GM19372 (cell line): ENCODE data around the gene METTL21C.

ENCODE experiments used
- ATAC-seq: cut with Tn5 transposase; IDR thresholded peaks from one replicate; pipeline ENCODE4 v1.9.1; 2021; ENCODE audit warnings: mild to moderate bottlenecking, low read depth, moderate library complexity; ENCODE audit not compliant: unreplicated experiment

METTL21C gene

DNA sequence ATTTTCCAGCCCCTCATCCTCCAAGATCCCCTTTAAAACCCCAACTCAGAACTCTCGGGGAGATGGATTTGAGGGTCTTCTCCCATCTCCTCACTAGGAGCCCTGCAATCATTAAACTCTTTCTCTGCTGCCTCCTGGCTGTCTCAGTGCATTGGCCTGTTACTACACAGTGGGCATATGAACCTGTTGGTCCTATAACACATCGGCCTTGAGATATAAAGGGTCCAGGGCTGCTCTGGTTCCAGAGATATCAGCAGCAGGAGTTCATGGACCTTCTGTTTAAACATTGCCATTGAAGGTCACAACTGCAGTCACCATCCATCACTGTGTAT lies 3.8 kb upstream of the METTL21C start:
- no peak for ATAC-seq

DNA sequence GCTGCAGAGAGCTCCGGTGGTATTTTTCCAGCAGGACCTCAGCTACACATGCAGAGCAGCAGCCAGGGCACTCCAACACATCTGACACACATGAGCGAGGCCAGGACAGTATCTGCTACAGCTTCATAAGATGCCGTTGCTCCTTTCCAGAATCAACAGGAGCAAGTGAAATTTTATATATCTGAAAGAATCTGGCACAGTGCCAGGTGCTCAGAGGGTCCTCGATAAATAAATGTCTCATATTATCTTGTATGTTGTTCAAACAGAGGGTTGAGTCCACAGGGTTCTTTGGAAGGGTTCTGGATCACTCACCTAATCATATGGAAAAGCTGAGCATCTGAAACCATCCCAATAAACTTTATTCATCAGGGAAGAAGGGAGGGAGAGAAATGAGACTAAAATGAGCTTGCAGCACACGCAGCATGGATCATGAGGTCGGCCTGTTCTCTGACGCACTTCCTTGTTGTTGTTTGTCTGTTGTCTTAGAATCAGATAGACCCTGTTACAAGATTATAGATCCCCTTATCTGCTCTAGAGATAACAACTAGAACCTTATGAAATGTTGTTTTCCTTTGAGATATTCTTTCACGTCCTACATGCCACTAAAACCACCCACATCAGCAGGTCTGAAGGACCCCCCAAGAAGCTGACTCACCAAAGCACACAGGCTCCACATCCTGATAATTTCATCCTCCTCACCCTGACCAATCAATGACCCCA lies 3.2 kb upstream of the METTL21C start:
- ATAC-seq: no peak

DNA sequence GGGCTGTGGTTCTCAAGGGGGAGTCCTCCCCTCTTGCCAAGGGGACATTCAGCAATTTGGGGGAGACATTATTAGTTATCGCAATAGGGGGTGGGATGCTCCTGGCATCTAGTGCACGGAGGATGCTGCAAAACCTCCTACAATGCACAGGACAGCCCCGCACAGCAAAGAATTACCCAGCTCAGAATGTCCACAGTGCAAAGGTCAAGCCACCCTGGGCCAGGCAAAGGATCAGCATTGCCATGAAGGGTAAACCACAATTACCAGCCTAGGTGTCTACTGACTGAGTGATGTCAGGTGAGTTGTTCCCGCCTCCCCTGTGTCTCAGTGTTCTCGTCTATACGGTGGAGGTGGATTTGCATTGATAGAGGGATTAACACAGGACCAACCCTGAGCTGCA lies 2.4 kb upstream of the METTL21C start:
- no peak for ATAC-seq

DNA sequence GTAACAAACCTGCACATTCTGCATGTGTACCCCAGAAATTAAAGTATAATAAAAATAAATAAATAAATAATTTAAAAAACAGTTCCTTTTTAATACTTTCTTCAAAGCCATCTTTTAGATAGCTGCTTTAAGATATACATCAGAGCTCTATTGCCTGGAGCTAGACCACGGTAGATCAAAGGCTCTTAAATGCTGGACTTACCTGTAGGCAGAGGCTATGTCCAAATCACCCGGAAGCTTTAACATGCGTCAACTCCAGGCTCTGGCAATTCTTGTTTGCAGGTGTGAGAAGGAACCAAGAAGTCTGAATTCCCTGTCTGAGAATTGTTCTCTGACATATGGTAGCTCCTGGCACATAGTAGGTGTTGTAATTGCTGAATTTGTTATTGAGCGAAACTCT lies 1.6 kb upstream of the METTL21C start:
- ATAC-seq: no peak

DNA sequence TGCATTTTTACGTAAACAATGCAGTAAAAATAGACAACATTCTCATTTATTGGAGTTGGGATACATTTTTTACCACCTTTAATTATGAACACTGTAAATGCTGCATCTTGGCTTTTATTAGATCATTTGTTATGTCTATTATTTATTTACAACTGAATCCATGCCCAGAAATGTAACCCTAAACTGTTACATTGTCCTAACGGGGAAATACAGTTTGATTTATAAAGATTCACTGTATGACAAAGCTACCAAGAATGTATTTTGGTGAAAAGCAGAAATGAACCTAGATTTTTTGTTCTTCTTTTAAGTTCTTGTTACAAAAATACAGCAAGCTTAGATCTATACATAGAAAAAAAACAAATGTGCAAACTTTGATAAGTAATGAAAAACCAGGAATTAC lies 1.1 kb downstream of the METTL21C start:
- no peak for ATAC-seq

DNA sequence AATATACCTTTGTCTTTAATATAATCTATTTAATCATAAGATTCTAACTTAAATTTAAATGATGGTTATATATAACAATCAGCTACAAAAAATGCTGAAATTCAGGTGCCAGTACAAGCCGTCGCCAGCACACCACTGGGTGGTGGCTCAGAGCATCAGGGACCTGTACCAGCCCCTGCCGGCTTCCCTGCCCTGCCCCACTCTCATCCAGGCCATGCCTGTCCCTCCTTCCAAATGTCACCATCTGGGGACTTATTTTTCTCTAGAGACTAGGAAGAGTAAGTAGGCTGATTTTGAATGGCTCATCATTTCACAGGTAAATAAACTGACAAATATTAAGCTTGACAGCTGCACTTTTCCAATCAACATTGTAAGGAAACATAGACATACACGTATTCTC lies 1.6 kb downstream of the METTL21C start:
- ATAC-seq: no peak

DNA sequence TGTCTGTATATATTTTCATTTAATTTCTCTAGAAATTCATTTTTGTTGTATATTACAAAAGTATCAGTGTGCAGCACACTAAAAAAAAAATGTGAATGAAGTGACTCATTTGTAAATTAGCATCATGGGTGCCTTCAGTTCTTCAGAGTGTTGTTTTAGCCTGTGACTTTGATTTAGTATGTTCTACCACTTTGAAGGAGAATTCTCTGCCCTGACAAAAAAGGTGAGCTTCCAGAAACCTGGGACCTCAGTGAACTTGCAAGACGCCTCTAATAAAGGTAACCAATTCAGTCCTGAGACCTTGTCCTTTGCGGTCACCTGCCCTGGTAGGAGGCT lies 2.4 kb downstream of the METTL21C start:
- no peak for ATAC-seq

DNA sequence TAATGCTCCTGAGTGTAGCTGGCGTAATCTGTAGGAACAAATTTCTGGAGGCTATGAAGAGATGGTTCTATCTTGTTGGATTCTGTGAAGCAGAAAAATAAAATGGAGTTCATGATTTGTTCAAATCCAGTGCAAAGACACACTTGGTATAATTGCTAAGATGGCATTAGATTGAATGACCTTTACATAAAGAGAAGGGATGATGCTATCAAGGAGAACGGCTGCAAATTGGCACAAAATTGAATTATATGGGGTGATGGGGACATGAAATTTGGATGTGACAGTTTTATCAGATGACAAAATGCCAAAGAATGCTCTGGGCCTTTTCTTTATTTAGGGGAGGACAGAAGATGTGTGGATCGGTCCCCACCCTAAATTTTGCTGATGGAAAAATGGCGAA lies 4.0 kb downstream of the METTL21C start:
- ATAC-seq: no peak

DNA sequence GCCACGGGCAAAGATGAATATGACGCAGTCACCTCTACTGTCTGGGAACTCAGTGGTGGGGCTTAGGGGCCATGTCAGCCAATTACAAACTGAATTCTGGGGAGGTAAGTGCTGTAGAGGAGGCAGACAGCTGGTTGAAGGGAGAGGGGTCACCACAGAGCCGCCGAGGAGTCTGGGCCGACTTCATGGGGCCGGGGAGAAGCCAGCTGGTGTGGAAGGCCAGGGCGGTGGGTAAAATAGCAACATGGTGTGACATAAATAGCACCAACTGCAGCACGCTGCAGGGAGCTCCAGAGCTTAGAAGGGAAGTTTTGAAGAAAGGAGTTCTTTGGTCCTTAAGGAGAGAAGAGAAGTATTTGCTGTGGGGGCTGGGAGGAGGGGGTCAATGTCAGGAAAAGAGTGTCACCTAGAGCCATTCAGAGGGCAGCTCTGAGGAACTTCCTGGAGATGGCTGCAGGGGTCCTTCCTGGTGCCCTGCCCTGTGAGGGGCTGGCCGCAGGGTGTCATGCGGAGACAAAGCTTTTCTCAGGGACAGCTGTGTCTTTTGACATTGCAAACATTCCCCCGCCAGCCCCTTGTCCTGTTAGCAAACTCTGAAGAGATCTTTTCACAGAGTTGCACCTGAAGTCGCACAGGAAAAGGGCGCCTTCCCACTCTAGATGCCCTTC lies 6.4 kb downstream of the METTL21C start:
- no peak for ATAC-seq

DNA sequence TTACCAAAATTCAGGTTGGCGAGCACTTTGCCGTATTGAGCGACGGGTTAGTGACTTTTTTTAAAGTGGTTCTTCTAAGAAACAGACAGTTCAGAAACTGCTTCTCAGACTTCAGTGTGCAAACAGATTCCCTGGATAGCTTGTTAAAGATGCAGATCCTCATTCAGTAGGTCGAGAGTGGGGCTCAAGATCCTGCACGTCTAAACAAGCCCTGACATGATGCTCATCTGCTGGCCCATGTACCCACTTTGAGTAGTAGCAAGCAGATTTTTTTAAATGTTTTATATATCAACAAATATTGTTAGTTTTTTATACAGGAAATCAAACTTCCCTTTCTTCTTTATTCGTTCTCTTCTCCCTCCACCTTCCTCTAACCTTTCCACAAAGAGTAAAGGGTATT lies 7.3 kb downstream of the METTL21C start:
- no peak for ATAC-seq

DNA sequence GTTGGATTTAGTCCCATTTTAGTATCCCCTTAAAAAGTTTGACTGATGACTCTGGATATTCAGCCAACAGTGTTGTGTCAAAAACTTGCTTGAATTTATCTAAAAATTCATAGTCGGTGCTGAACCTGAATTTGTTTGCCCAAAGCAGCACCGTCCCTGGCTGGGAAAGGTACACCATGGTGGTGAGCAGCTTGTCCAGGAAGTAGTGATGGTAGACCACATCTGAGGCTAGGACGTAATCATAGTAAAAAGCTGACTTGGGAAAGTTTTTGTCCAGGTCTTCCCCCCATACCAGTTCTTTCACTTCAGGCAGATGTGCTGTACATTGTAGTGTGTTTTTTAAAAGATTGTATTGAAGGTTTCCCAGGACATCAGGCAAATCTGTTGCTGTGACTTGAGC lies 8.8 kb downstream of the METTL21C start:
- ATAC-seq: no peak

DNA sequence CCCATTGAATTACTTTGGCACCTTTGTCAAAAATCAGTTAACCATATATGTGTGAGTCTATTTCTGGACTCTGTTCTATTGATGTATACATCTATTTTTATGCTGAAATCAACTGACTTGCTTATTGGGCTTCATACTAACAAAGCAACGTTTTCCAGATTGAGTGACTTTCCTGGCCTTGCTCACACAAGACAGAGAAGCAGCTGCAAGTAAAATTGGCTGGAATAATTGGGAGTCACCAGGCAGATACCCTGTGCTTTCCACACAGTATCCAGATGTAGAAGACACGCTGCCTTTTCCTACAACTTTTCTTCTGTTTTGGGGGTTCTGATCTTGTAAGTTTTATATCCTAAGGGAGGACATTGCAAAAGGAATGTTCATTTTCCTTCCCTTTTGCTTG lies 11.2 kb downstream of the METTL21C start:
- ATAC-seq: no peak

DNA sequence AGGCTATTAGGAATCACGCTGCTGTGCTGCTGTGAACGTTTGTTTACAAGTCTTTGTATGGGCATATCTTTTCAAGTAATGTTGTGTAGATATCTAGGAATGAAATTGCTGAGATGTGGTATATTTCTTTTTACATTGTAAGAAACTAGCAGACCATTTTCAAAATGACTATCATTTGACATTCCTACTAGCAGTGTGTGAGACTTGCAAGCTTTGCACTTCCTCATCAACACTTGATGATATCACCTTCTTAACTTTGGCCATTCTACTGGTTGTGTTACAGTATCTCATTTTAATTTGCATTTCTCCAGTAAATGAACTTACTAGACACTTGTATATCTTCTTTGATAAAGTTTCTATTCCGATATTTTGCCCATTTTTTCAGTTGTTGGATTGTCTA lies 12.1 kb downstream of the METTL21C start:
- no peak for ATAC-seq

DNA sequence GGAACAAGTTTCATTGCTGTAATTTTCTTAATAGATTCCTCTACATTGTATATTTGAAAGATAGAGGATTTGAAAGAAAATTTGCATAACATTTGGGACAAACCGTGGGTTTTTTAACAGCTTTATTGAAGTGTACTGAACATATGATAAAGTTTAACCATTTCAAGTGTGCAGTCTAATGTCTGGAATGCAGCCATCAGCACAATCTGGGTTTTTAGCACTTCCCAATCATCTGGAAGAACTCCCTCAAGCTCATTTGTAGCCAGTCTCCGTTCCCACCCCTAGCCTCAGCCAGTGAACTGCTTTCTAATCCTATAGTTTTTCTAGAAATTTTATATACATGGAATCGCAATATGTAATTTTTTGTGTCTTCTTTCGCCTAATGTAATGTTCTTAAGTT lies 12.6 kb downstream of the METTL21C start:
- ATAC-seq: no peak

DNA sequence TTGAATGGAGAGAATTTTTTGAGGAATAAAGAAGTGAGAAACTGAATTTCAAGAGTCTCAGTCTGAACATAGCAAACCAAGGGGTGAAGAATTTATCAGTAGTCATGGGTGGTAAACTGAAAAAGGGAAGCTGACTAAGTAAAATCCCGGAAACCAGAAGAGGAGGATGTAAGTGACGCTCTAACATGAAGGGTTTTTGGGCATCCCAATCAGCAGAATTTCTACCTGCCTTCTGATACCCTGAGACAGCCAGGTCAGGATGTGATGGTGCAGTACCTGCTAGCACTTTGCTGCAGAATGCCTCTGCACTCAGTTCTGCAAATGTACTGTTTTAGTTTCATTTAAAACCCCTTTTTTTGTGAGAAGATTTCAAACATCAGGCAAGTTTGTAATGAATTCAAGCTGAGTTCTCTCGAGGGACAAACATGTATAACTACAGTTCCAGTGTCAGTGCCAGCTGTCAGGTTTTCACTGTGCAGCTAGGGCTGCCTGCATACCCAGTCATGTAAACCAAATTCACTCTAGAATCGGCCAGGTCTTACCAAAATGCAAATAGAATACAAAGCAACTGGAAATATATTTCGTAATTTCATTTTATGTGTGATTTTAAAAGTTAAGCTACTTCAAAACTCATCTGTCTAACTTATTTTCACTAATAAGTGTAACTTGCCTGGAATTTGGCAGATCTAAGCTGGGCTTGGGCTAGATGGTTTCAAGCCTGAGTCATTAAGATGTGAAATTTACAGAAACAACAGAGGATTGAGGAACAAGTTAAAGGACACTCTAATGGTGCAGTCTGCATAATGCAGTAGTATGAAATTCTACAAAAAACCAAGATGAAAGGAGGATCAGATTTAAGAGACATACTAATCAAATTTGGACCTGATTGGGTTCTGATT lies 13.8 kb downstream of the METTL21C start:
- no peak for ATAC-seq

DNA sequence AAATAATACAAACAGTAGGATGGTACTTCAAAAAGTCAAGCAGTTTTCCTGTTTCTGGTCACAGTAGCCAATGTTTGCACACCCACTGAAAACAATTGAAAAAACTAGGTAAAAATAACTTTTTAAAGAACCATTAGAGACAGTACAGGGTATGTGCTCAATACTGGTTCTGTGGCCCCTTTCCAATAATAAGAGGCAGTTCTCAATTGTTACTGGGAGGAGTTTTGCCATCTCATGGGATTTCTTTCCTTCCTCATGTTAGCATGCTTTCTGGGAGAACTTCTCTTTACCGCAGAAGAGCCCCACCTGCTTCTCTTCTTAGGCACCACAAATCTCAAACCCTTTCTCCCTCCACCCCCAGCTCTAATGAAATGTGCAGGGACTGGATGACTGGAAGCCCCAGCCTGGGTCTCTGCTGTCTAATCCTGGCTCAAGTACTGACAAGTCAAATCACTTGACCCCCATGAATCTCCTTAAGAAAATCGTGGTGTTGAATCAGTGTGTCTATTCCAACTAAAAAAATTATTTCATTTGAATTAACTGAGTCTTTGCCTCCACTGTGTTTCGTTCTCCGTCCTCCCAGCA lies 14.6 kb downstream of the METTL21C start:
- no peak for ATAC-seq

DNA sequence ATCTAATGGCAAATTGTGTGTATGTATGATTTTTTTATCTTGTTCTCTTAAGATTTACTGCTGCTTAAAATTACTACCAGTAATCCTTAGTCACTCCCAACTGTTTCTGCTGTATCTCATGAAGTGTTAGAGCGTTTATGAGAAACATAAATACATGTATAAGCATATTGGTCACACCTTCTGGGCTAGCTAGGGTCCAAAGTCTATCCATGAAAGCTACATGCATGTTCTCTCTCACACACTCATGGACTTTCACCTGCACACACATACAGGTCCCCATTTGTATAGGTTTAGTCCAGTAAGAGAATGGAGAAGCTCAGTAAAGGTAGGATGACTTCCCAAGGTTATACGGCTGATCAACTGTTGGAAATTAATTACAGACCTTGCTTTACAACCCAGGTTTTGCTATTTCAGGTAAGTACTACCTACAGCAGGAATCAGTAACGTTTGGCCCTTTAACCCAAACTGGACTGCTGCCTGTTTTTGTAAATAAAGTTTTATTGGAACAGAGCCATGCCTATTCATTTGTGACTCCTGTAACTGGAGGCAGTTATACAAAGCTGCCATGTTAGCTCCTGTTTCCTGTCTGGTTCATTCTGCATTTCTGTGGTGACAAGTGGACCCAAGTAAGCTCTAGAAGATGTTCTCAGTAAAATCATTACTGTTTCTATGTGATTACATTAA lies 15.3 kb downstream of the METTL21C start:
- ATAC-seq: no peak

DNA sequence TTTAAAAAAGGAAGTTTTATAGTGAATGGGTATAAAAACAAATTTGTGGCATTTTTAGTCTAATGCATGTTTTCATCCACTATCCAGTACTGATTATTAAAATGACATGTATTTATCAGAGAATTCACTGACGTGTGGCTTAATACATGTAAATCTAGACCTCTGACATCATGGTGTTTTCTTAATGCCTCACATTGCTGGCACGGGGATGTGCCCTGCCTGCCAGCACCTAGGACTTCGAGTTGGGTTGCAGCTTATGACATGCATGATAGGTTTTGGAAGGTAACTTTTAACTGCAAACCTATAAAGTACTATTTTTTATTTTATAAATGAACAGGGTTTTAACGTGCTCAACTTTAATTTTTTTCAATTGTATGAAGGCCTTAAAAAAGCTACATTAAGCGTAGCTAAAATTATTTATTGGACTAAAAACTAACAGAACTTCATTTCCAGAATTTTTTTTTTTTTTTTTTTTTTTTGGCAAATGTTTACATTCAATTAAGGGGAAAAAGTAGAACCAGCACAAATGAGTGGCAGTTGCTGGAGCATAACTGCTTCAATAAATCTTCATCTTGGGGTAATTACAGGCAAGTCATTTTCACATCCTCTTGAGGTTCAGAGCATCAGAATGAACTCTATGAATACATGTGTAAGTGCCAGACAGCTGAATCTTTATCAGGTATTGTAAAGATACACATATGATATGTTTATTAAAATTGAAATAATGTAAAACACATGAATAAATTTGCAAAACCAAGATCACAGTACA lies 16.3 kb downstream of the METTL21C start:
- ATAC-seq: no peak

DNA sequence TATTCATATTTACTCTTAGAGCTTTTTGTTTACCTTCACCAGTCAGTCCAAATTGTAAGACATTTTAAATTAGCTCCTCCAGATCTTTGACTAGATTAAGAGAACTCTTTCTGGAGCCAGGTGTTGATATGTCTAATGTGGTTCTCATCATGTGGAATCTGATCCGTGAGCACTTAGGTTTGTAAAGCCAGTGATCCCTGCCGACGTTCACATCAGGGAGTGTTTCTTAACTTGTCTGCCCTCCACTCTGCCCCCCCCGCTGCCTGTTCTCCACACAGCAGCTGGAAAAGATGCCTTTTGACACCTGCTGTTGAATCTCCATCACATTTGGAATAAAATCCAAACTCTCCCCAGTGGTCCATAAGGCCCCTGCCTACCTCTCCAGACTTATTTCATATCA lies 17.7 kb downstream of the METTL21C start:
- no peak for ATAC-seq

DNA sequence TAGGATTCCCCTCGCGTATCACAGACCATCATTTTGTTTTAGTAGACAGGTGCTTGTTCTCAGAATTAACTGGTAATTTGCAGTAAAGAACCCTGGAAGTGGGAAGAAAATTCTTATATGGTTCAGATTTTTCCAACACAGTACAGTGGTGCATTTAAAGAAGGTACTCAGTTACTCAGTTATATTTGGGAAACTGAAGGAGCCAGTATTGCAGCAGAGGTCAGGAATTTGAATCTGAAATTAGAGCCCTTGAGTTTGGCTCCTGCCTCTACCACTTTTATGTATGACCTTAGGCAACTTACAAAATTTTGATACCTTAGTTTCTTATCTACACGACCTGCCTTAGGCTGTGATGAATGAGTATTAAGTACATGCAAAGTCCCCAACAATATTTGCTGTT lies 19.7 kb downstream of the METTL21C start:
- ATAC-seq: no peak
